H1 (cell line): ENCODE data around the gene UBAP2L. TPM values are rescaled to one million over a fixed set of nuclear protein-coding genes. Genes with fewer than 3 reads are reported as not detected.
A peak's percentile ranks its signal among the peaks of the same experiment; 100 is the strongest.

ENCODE experiments used
- CTCF ChIA-PET: fragments of 300-600 bp; sonication (Branson Sonifier 250); formaldehyde crosslinking; loops from one replicate; lab custom pipeline; 2021; ENCODE audit not compliant: partially characterized antibody; lab: Charles Lee
- POLR2A ChIA-PET: fragments of 300-600 bp; sonication (Branson Sonifier 250); formaldehyde crosslinking; loops from one replicate; lab custom pipeline; 2021; ENCODE audit warnings: inconsistent platforms; ENCODE audit not compliant: partially characterized antibody; lab: Charles Lee
- DNase-seq, 2 experiments: peaks; one replicate each; pipeline versions ENCODE4 v3.0.0 to v3.0.0-alpha.2; 2010 to 2022; ENCODE audit warnings: low spot score in 2 of 2, low read depth in 1 of 2, mixed read lengths in 1 of 2
- FAIRE-seq: peaks from 2 replicates; lab custom pipeline; 2011; peaks lifted over from hg19 to GRCh38; lab: Jason Lieb, UNC
- H2AFZ ChIP-seq: 2 replicates; pipeline ENCODE4 v1.8.1; 2012; ENCODE audit warnings: low read length, inconsistent platforms
- H2AK5ac ChIP-seq: 2 replicates; pipeline ENCODE4 v1.6.1; 2013; ENCODE audit warnings: low read depth, low read length
- H2BK120ac ChIP-seq: replicated peaks from 2 replicates; pipeline ENCODE3; 2013; ENCODE audit warnings: low read depth, low read length, inconsistent platforms
- H2BK12ac ChIP-seq: 2 replicates; pipeline ENCODE4 v1.6.1; 2013; ENCODE audit warnings: low read depth, low read length
- H2BK15ac ChIP-seq: 2 replicates; pipeline ENCODE4 v1.6.1; 2013; ENCODE audit warnings: low read length
- H2BK20ac ChIP-seq: 2 replicates; pipeline ENCODE4 v1.6.1; 2013; ENCODE audit warnings: low read length
- H2BK5ac ChIP-seq: 2 replicates; pipeline ENCODE4 v1.6.1; 2013; ENCODE audit warnings: low read depth, low read length
- H3K14ac ChIP-seq: 2 replicates; pipeline ENCODE4 v1.6.1; 2013; ENCODE audit warnings: inconsistent platforms; ENCODE audit not compliant: insufficient read length
- H3K18ac ChIP-seq: 2 replicates; pipeline ENCODE4 v1.6.1; 2013; ENCODE audit warnings: low read length; ENCODE audit errors: extremely low read depth
- H3K23ac ChIP-seq: 2 replicates; pipeline ENCODE4 v1.6.1; 2013; ENCODE audit warnings: inconsistent platforms; ENCODE audit not compliant: insufficient read length
- H3K23me2 ChIP-seq: 2 replicates; pipeline ENCODE4 v1.6.1; 2013; ENCODE audit warnings: low read depth, low read length
- H3K27ac ChIP-seq: 2 replicates; pipeline ENCODE4 v1.6.1; 2011; ENCODE audit warnings: low read depth, low read length, inconsistent platforms
- H3K27me3 ChIP-seq, 4 experiments: replicated peaks in 1 of 4; 1 replicate in 1 of 4; 2 replicates in 3 of 4; pipeline versions ENCODE4 v1.6.1 to v1.8.1; 2011 to 2013; ENCODE audit warnings: low read length in 3 of 4, mild to moderate bottlenecking in 3 of 4, inconsistent platforms in 2 of 4, mixed read lengths in 2 of 4, moderate library complexity in 1 of 4; ENCODE audit not compliant: control insufficient read depth in 3 of 4, insufficient read depth in 3 of 4; ENCODE audit errors: extremely low read depth in 1 of 4
- H3K36me3 ChIP-seq, 4 experiments: 2 replicates each; pipeline versions ENCODE4 v1.6.1 to v1.8.1; 2011 to 2013; ENCODE audit warnings: mild to moderate bottlenecking in 4 of 4, low read length in 3 of 4, moderate library complexity in 2 of 4, control low read depth in 1 of 4, inconsistent platforms in 1 of 4; ENCODE audit not compliant: insufficient read depth in 4 of 4, control insufficient read depth in 2 of 4
- H3K4ac ChIP-seq: replicated peaks from 2 replicates; pipeline ENCODE3; 2013; ENCODE audit warnings: low read length, low read depth, mixed read lengths, inconsistent platforms; ENCODE audit not compliant: insufficient read length
- H3K4me1 ChIP-seq, 4 experiments: replicated peaks in 1 of 4; 1 replicate in 1 of 4; 2 replicates in 3 of 4; pipeline versions ENCODE4 v1.6.1 to v1.8.1; 2011 to 2013; ENCODE audit warnings: low read length in 3 of 4, inconsistent platforms in 2 of 4, mixed read lengths in 1 of 4; ENCODE audit not compliant: insufficient read depth in 4 of 4, control insufficient read depth in 3 of 4
- H3K4me2 ChIP-seq, 2 experiments: 2 replicates each; pipeline versions ENCODE4 v1.6.1 to v1.8.1; 2011 to 2013; ENCODE audit warnings: low read depth in 2 of 2, low read length in 2 of 2, control low read depth in 1 of 2, inconsistent platforms in 1 of 2, mild to moderate bottlenecking in 1 of 2; ENCODE audit not compliant: insufficient read depth in 1 of 2
- H3K4me3 ChIP-seq, 4 experiments: fragments of 200-600, 300-600 bp in 1 of 4; sonication (generic), shearing (Covaris generic), sonication (Bioruptor Twin) in 1 of 4; 2 replicates each; pipeline versions ENCODE4 v1.5.1 to v1.8.1; 2011 to 2016; ENCODE audit warnings: low read length in 4 of 4, low read depth in 3 of 4, control low read depth in 2 of 4, inconsistent platforms in 2 of 4, mild to moderate bottlenecking in 2 of 4, mixed read lengths in 1 of 4, moderate library complexity in 1 of 4; ENCODE audit not compliant: insufficient read depth in 2 of 4; ENCODE audit errors: extremely low read depth in 1 of 4
- H3K56ac ChIP-seq: replicated peaks from 2 replicates; pipeline ENCODE3; 2013; ENCODE audit warnings: low read depth, mild to moderate bottlenecking, mixed read lengths, low read length, inconsistent platforms; ENCODE audit not compliant: insufficient read length
- H3K79me1 ChIP-seq: 2 replicates; pipeline ENCODE4 v1.6.1; 2013; ENCODE audit warnings: low read depth, low read length, control low read depth
- H3K79me2 ChIP-seq, 2 experiments: 2 replicates each; pipeline versions ENCODE4 v1.6.1 to v1.8.1; 2012 to 2013; ENCODE audit warnings: low read length in 2 of 2, mild to moderate bottlenecking in 2 of 2, inconsistent platforms in 1 of 2; ENCODE audit not compliant: insufficient read depth in 2 of 2, control insufficient read depth in 1 of 2
- H3K9ac ChIP-seq, 4 experiments: replicated peaks in 1 of 4; 1 replicate in 1 of 4; 2 replicates in 3 of 4; pipeline versions ENCODE4 v1.6.1 to v1.8.1; 2011 to 2013; ENCODE audit warnings: low read depth in 3 of 4, low read length in 3 of 4, control low read depth in 2 of 4, mild to moderate bottlenecking in 2 of 4, moderate library complexity in 2 of 4, inconsistent platforms in 1 of 4; ENCODE audit errors: extremely low read depth in 1 of 4
- H3K9me3 ChIP-seq, 2 experiments: 2 replicates each; pipeline versions ENCODE4 v1.6.1 to v1.8.1; 2012 to 2013; ENCODE audit warnings: mild to moderate bottlenecking in 2 of 2, moderate library complexity in 2 of 2, control low read depth in 1 of 2, inconsistent platforms in 1 of 2, low read depth in 1 of 2, low read length in 1 of 2, mixed read lengths in 1 of 2; ENCODE audit not compliant: insufficient read depth in 2 of 2
- H4K20me1 ChIP-seq, 2 experiments: replicated peaks in 1 of 2; 2 replicates each; pipeline versions ENCODE3 to v1.8.1; 2011 to 2013; ENCODE audit warnings: inconsistent platforms in 2 of 2, low read length in 2 of 2, mild to moderate bottlenecking in 1 of 2; ENCODE audit not compliant: insufficient read depth in 2 of 2, control insufficient read depth in 1 of 2
- H4K5ac ChIP-seq: 2 replicates; pipeline ENCODE4 v1.6.1; 2013; ENCODE audit warnings: low read length, low read depth, mixed read lengths, inconsistent platforms; ENCODE audit not compliant: insufficient read length
- H4K8ac ChIP-seq: 2 replicates; pipeline ENCODE4 v1.8.0; 2013; ENCODE audit warnings: mild to moderate bottlenecking, moderate library complexity, low read length, inconsistent platforms; ENCODE audit not compliant: insufficient read depth; ENCODE audit errors: extremely low read depth
- H4K91ac ChIP-seq: replicated peaks from 2 replicates; pipeline ENCODE3; 2013; ENCODE audit warnings: low read length, mixed read lengths, inconsistent platforms; ENCODE audit not compliant: insufficient read length
- CREB1 ChIP-seq: IDR thresholded peaks from 2 replicates; pipeline ENCODE4 v1.6.1; 2012; ENCODE audit warnings: inconsistent platforms
- NANOG ChIP-seq: IDR thresholded peaks from 2 replicates; pipeline ENCODE4 v1.6.1; 2011; ENCODE audit warnings: low read length, low read depth, mild to moderate bottlenecking, inconsistent platforms; ENCODE audit not compliant: insufficient read depth, poor library complexity, severe bottlenecking
- RAD21 ChIP-seq, 2 experiments: IDR thresholded peaks in 1 of 2; conservative IDR thresholded peaks in 1 of 2; 2 replicates each; pipeline ENCODE4 v1.6.1; 2011; ENCODE audit warnings: low read depth in 2 of 2, low read length in 2 of 2, improper control_type of control experiment in 1 of 2, inconsistent platforms in 1 of 2, mild to moderate bottlenecking in 1 of 2, moderate library complexity in 1 of 2
- SIN3A ChIP-seq, 2 experiments: IDR thresholded peaks in 1 of 2; conservative IDR thresholded peaks in 1 of 2; 2 replicates each; pipeline ENCODE4 v1.6.1; 2011 to 2012; ENCODE audit warnings: low read length in 2 of 2, improper control_type of control experiment in 1 of 2, low read depth in 1 of 2, mild to moderate bottlenecking in 1 of 2
- SP4 ChIP-seq: IDR thresholded peaks from 2 replicates; pipeline ENCODE4 v1.6.1; 2012; ENCODE audit warnings: low read length, inconsistent platforms
- WGBS, 2 experiments: shearing (Covaris generic) in 1 of 2; methylation state at CpG; one replicate each; pipeline versions ENCODE4 v1.1.6 to v1.1.7; 2013 to 2015; ENCODE audit warnings: low lambda C conversion rate in 2 of 2, mixed read lengths in 2 of 2, inconsistent platforms in 1 of 2, low coverage in 1 of 2, missing lambda C conversion rate in 1 of 2; ENCODE audit not compliant: insufficient replicate concordance in 2 of 2, insufficient coverage in 1 of 2, insufficient read length in 1 of 2; ENCODE audit errors: extremely low coverage in 1 of 2, missing lambda C conversion rate in 1 of 2; 5-methylcytosine and 5-hydroxymethylcytosine counted together
- polyA plus RNA-seq, 7 experiments: library from polyadenylated mRNA; depleted of rRNA in 3 of 7; stranded (reverse) in 5 of 7; unstranded in 2 of 7; fragments of >200 nt in 5 of 7; fragments of 200-250 nt in 2 of 7; gene quantifications; 1 replicate in 5 of 7; 2 replicates in 1 of 7; 4 replicates in 1 of 7; pipeline versions ENCODE4 v1.2.1 to v1.2.3, GENCODE V29; 2011 to 2013; ENCODE audit warnings: missing spikeins in 2 of 7, mixed read lengths in 2 of 7
- total RNA-seq: library from RNA; stranded (reverse); fragmentation: NEBNext Ultra II Directional; extraction: Animal tissue kit (Norgen Biotek cat#: 25700); gene quantifications from 2 replicates; pipeline ENCODE4 v1.2.1, GENCODE V29; 2021
- TF ChIP-seq, protein P1 (sequence below), 3 experiments: IDR thresholded peaks; 1 replicate in 2 of 3; 2 replicates in 1 of 3; pipeline versions ENCODE4 v1.5.1 to v1.6.1; 2011; ENCODE audit warnings: low read length in 3 of 3, mild to moderate bottlenecking in 3 of 3, inconsistent platforms in 2 of 3, low read depth in 1 of 3, moderate library complexity in 1 of 3; ENCODE audit not compliant: insufficient read depth in 1 of 3; ENCODE audit errors: control extremely low read depth in 1 of 3

UBAP2L gene
- total and polyA plus RNA-seq, 2 of the 8 experiments (the other 6 are each of a cell fraction or from before 2014, with no cell fraction given) = 254 to 349 TPM

DNA sequence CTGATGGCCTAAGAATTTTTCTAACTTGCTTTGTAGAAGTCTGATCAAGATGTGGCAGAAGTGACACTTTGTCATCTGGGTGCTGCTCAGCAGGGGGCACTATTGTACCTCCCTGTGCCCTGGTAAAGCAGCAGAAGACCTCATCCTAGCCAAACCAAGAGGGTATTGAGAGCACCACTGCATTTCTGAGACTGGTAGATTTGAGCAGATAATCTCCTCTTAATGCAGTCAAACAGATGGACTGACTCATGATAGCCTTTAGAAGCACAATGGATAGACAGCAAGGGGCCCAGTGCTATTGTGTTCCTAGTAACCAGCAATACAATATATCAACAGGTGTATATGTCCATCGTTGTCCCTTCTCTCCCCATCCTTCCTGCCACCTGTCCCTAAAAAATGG, 34.6 kb upstream of the UBAP2L start:
- peak overlapping the region; percentile 75; the same call in 1 of the 2 replicates for H3K27ac ChIP-seq

More for the DNA sequence above, 34.6 kb upstream of the UBAP2L start:
- 73% methylated on average over 1 of the region's 1 CpG; no CpG with 5 or more reads in 1 of the 2 experiments for WGBS, 2 experiments
- no peak overlapping the region for H3K56ac ChIP-seq
- H3K4me3 ChIP-seq = peak overlapping the region in 1 of 4 experiments; percentile 49; a peak in 2 of 8 replicates
- peaks cover 5 to 18% (median 14%) of the 10 kb centered on the region in 4 experiments; a peak in 5 of 7 replicates for H3K4me1 ChIP-seq
- peaks cover 2 to 7% of the 10 kb centered on the region in 2 experiments for H4K20me1 ChIP-seq
- H4K5ac ChIP-seq = peak overlapping the region; percentile 5
- H2AFZ ChIP-seq = no peak overlapping the region
- H3K23me2 ChIP-seq = peaks cover 7% of the 10 kb centered on the region; the same call in 1 of the 2 replicates
- no peaks in the 10 kb centered on the region for H3K36me3 ChIP-seq
- peak overlapping the region; percentile 52 for H2BK120ac ChIP-seq
- H3K79me1 ChIP-seq = peaks cover 4% of the 10 kb centered on the region; the same call in 1 of the 2 replicates
- no peak overlapping the region for H3K23ac ChIP-seq
- H2AK5ac ChIP-seq = no peak overlapping the region
- H2BK12ac ChIP-seq = no peak overlapping the region
- DNase-seq = peak; percentile 54 to 73
- no peak for FAIRE-seq
- peak overlapping the region; percentile 44 to 62 for H3K4me2 ChIP-seq
- H2BK5ac ChIP-seq = no peak overlapping the region; the same call in 1 of the 2 replicates
- H2BK15ac ChIP-seq = no peak overlapping the region
- no peak overlapping the region for H2BK20ac ChIP-seq
- no peak for TF ChIP-seq SP4
- 0 out of 4 replicates have a peak, but pooled peaks of 1 of the 2 experiments have one; percentile 24 for TF ChIP-seq SIN3A (conservative IDR thresholded peaks at IDR 0.05 in 1 of 2, IDR thresholded peaks at IDR 0.05 in 1 of 2; ENCODE audit: low read depth in 1 of 2, low read length in 2 of 2)
- TF ChIP-seq CREB1 = 0 out of 2 replicates have a peak, but pooled peaks have one; percentile 39
- no peak for TF ChIP-seq NANOG
- peak; percentile 84 for TF ChIP-seq RAD21 (IDR thresholded peaks at IDR 0.05 in 1 of 2, conservative IDR thresholded peaks at IDR 0.05 in 1 of 2; ENCODE audit: low read depth in 2 of 2, low read length in 2 of 2)
- TF ChIP-seq, protein P1, sequence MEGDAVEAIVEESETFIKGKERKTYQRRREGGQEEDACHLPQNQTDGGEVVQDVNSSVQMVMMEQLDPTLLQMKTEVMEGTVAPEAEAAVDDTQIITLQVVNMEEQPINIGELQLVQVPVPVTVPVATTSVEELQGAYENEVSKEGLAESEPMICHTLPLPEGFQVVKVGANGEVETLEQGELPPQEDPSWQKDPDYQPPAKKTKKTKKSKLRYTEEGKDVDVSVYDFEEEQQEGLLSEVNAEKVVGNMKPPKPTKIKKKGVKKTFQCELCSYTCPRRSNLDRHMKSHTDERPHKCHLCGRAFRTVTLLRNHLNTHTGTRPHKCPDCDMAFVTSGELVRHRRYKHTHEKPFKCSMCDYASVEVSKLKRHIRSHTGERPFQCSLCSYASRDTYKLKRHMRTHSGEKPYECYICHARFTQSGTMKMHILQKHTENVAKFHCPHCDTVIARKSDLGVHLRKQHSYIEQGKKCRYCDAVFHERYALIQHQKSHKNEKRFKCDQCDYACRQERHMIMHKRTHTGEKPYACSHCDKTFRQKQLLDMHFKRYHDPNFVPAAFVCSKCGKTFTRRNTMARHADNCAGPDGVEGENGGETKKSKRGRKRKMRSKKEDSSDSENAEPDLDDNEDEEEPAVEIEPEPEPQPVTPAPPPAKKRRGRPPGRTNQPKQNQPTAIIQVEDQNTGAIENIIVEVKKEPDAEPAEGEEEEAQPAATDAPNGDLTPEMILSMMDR (IDR thresholded peaks at IDR 0.05; ENCODE audit: control extremely low read depth in 1 of 3, insufficient read depth in 1 of 3, low read depth in 1 of 3, low read length in 3 of 3) = peak; percentile 62 to 79 (median 70)
- ChIA-PET POLR2A (interaction anchor here (1.1 to 11.3 kb wide), 4 partner anchors 13 to 86 kb away, joined by 3 to 107 read pairs (median 7); partner anchors contain the start of genes HAX1 and UBAP2L), CTCF (interaction anchor here (1.0 to 1.4 kb wide), 3 partner anchors 9 to 140 kb away, joined by 3 to 4 read pairs (median 3); no protein-coding TSS in a partner anchor)
- no peak overlapping the region for H3K14ac ChIP-seq
- H3K9ac ChIP-seq = peak overlapping the region in 1 of 4 experiments; percentile 14; a peak in 1 of 7 replicates
- no peaks in the 10 kb centered on the region for H3K9me3 ChIP-seq
- no peak overlapping the region for H4K8ac ChIP-seq
- no peaks in the 10 kb centered on the region for H3K27me3 ChIP-seq
- H3K18ac ChIP-seq = no peak overlapping the region
- H4K91ac ChIP-seq = peak overlapping the region; percentile 63
- H3K4ac ChIP-seq = peak overlapping the region; percentile 61
- H3K79me2 ChIP-seq = peaks cover 14 to 18% of the 10 kb centered on the region in 2 experiments
